Bronchial epithelial cell (primary cell): ENCODE measurements around the gene PPP3R2. TPM values are rescaled to one million over a fixed set of nuclear protein-coding genes. Genes with fewer than 3 reads are reported as not detected.

ENCODE experiments used
- DNase-seq: peaks from one replicate; pipeline ENCODE4 v3.0.0-alpha.2; 2010; ENCODE audit warnings: low read depth
- FAIRE-seq: peaks from 2 replicates; lab custom pipeline; 2011; peaks lifted over from hg19 to GRCh38; lab: Jason Lieb, UNC
- H3K27me3 ChIP-seq: 2 replicates; pipeline ENCODE4 v1.5.1; 2011; ENCODE audit warnings: low read length; ENCODE audit not compliant: control insufficient read depth, insufficient read depth
- H3K36me3 ChIP-seq: 2 replicates; pipeline ENCODE4 v1.5.1; 2011; ENCODE audit warnings: low read length; ENCODE audit not compliant: control insufficient read depth, insufficient read depth
- H3K4me3 ChIP-seq: 2 replicates; pipeline ENCODE4 v1.5.1; 2011; ENCODE audit warnings: mild to moderate bottlenecking, low read depth, low read length, control low read depth
- CTCF ChIP-seq: IDR thresholded peaks from 2 replicates; pipeline ENCODE4 v1.5.1; 2011; ENCODE audit warnings: mild to moderate bottlenecking, moderate library complexity, low read length, control low read depth, inconsistent platforms; ENCODE audit not compliant: insufficient read depth, severe bottlenecking
- total RNA-seq: library from RNA; depleted of rRNA; stranded (reverse); fragments of >200 nt; gene quantifications from 2 replicates; pipeline ENCODE4 v1.2.1, GENCODE V29; 2014

The PPP3R2 gene
- total RNA-seq, 1 donor from 2014 or later, result not detected

- FAIRE-seq (no peak), DNase-seq (peak; percentile 10)
- H3K27me3 ChIP-seq, result no peaks in the 10 kb centered on the region
- H3K36me3 ChIP-seq, result no peaks in the 10 kb centered on the region
- no peak for TF ChIP-seq CTCF
- H3K4me3 ChIP-seq, result no peak overlapping the region
Observed at GRCh38 chr9:101587332-101588043, 7.3 kb downstream of the PPP3R2 start.

- no peaks in the 10 kb centered on the region for H3K27me3 ChIP-seq
- FAIRE-seq (no peak), DNase-seq (no peak)
- no peak for TF ChIP-seq CTCF
- H3K4me3 ChIP-seq, result no peak overlapping the region
- H3K36me3 ChIP-seq, result no peaks in the 10 kb centered on the region
Observed at GRCh38 chr9:101586651-101587050, 8.1 kb downstream of the PPP3R2 start.

GRCh38 chr9:101585740-101586139 lies 9.0 kb downstream of the PPP3R2 start:
- peak; percentile 18 for FAIRE-seq
- H3K4me3 ChIP-seq, result no peak overlapping the region
- H3K36me3 ChIP-seq, result no peaks in the 10 kb centered on the region
- H3K27me3 ChIP-seq, result no peaks in the 10 kb centered on the region
- no peak for TF ChIP-seq CTCF
- DNase-seq, result no peak

- no peaks in the 10 kb centered on the region for H3K36me3 ChIP-seq
- no peaks in the 10 kb centered on the region for H3K27me3 ChIP-seq
- FAIRE-seq (no peak), DNase-seq (peak; percentile 37)
- H3K4me3 ChIP-seq, result no peak overlapping the region
- no peak for TF ChIP-seq CTCF
Observed at GRCh38 chr9:101582553-101582952, 12.2 kb downstream of the PPP3R2 start.

- DNase-seq, result no peak
- FAIRE-seq, result no peak
- Histone ChIP-seq H3K36me3 (no peaks in the 10 kb centered on the region), H3K4me3 (no peak overlapping the region), H3K27me3 (no peaks in the 10 kb centered on the region)
- no peak for TF ChIP-seq CTCF
Observed at GRCh38 chr9:101579711-101580545, 14.8 kb downstream of the PPP3R2 start.
